Caco-2 (cell line): ENCODE measurements around the gene MED13L. TPM values are rescaled to one million over a fixed set of nuclear protein-coding genes. Genes with fewer than 3 reads are reported as not detected.

Source experiments
- BruUV-seq: library from RNA; stranded (reverse); fragments of 400-500 nt; replicated peaks from 2 replicates; lab custom pipeline; 2021; lab: Mats Ljungman, UMichigan
- CTCF ChIA-PET: fragments of 300-600 bp; sonication (Branson Sonifier 250); formaldehyde crosslinking; loops from one replicate; lab custom pipeline; 2022; ENCODE audit warnings: antibody characterized with exemption; lab: Charles Lee
- POLR2A ChIA-PET: fragments of 300-600 bp; sonication (Branson Sonifier 250); formaldehyde crosslinking; loops from one replicate; lab custom pipeline; 2022; ENCODE audit warnings: antibody characterized with exemption; lab: Charles Lee
- DNase-seq, 2 experiments: peaks; one replicate each; pipeline versions ENCODE4 v3.0.0 to v3.0.0-alpha.2; 2020 to 2022
- H3K27me3 ChIP-seq: replicated peaks from 2 replicates; pipeline ENCODE4 v1.6.0; 2011; ENCODE audit warnings: low read length; ENCODE audit not compliant: control insufficient read depth, insufficient read depth
- H3K36me3 ChIP-seq: 2 replicates; pipeline ENCODE4 v1.5.1; 2011; ENCODE audit warnings: low read length; ENCODE audit not compliant: control insufficient read depth, insufficient read depth
- H3K4me1 ChIP-seq: fragments of 250-450 bp; sonication (Bioruptor Pico); 2 replicates; pipeline ENCODE4 v1.5.1; 2020; ENCODE audit warnings: mild to moderate bottlenecking
- H3K4me3 ChIP-seq: 2 replicates; pipeline ENCODE4 v1.5.1; 2011; ENCODE audit warnings: low read depth, mild to moderate bottlenecking, control low read depth, low read length
- H3K9me3 ChIP-seq: fragments of 250-450 bp; sonication (Bioruptor Pico); 2 replicates; pipeline ENCODE4 v1.5.1; 2020; ENCODE audit warnings: mild to moderate bottlenecking, moderate library complexity
- H3K27ac Mint-ChIP-seq: one replicate; pipeline ENCODE4 v1.8.0; 2022; ENCODE audit warnings: mixed read lengths; ENCODE audit not compliant: unreplicated experiment
- H3K27me3 Mint-ChIP-seq: one replicate; pipeline ENCODE4 v1.8.0; 2022; ENCODE audit warnings: mixed read lengths; ENCODE audit not compliant: insufficient read depth, unreplicated experiment
- H3K36me3 Mint-ChIP-seq: one replicate; pipeline ENCODE4 v1.8.0; 2022; ENCODE audit warnings: mild to moderate bottlenecking, mixed read lengths; ENCODE audit not compliant: insufficient read depth, unreplicated experiment
- H3K4me1 Mint-ChIP-seq: one replicate; pipeline ENCODE4 v1.8.0; 2022; ENCODE audit warnings: low read depth, mixed read lengths; ENCODE audit not compliant: unreplicated experiment
- H3K4me3 Mint-ChIP-seq: one replicate; pipeline ENCODE4 v1.8.0; 2022; ENCODE audit warnings: mild to moderate bottlenecking, moderate library complexity, mixed read lengths; ENCODE audit not compliant: unreplicated experiment
- H3K9me3 Mint-ChIP-seq: one replicate; pipeline ENCODE4 v1.8.0; 2022; ENCODE audit warnings: mixed read lengths; ENCODE audit not compliant: unreplicated experiment
- intact Hi-C: fragments of 100-400 bp; cut with micrococcal nuclease; formaldehyde crosslinking; loops from one replicate; pipeline ENCODE4 v1.10.0; 2022; ENCODE audit not compliant: unreplicated experiment
- total RNA-seq: library from RNA; stranded (reverse); gene quantifications from 2 replicates; pipeline ENCODE4 v1.2.3, GENCODE V29; 2022
- TF ChIP-seq, protein P1 (sequence below), 2 experiments: fragments of 200-600 bp in 1 of 2; IDR thresholded peaks; 1 replicate in 1 of 2; 2 replicates in 1 of 2; pipeline versions ENCODE4 v1.5.1 to v1.8.0; 2011 to 2022; ENCODE audit warnings: antibody characterized with exemption in 1 of 2, control low read depth in 1 of 2, inconsistent platforms in 1 of 2, low read depth in 1 of 2, low read length in 1 of 2, mild to moderate bottlenecking in 1 of 2, moderate library complexity in 1 of 2; ENCODE audit not compliant: insufficient read depth in 1 of 2, severe bottlenecking in 1 of 2, unreplicated experiment in 1 of 2

MED13L gene
- total RNA-seq, 1 experiment from 2014 or later = 160 TPM

DNA sequence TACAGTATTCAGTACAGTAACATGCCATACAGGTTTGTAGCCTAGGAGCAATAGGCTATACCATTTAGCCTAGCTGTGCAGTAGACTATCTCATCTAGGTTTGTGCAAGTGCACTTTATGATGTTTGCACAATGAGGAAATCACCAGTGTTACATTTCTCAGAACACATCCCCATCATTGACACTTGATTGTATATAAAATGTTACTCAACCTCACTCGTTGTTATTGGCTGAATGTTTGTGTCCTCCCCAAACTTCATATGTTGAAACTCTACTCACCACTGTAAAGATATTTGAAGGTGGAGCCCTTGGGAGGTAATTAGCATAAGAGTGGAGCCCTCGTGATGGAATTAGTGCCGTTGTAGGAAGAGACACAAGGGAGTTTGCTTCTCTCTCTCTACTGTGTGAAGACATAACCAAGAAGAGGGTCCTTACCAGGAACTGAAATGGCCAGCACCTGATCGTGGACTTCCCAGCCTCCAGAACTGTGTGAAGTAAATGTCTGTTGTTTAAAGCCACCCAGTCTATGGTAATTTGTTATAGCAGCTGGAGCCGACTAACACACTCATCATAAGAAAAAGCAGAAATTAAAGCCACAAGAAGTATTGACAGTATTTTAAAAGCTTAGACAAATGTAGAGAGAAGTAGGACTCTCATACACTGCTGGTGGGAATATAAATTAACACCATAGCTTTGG, 3.2 kb upstream of the MED13L start:
- Histone ChIP-seq H3K4me3 (no peak overlapping the region), H3K27me3 (no peaks in the 10 kb centered on the region), H3K36me3 (no peaks in the 10 kb centered on the region), H3K9me3 (no peaks in the 10 kb centered on the region), H3K4me1 (peaks cover 20% of the 10 kb centered on the region; the same call in 1 of the 2 replicates)
- no peaks in the 10 kb centered on the region for H3K9me3 Mint-ChIP-seq
- DNase-seq = peak in 1 of 2 experiments; percentile 50
- TF ChIP-seq, protein P1, sequence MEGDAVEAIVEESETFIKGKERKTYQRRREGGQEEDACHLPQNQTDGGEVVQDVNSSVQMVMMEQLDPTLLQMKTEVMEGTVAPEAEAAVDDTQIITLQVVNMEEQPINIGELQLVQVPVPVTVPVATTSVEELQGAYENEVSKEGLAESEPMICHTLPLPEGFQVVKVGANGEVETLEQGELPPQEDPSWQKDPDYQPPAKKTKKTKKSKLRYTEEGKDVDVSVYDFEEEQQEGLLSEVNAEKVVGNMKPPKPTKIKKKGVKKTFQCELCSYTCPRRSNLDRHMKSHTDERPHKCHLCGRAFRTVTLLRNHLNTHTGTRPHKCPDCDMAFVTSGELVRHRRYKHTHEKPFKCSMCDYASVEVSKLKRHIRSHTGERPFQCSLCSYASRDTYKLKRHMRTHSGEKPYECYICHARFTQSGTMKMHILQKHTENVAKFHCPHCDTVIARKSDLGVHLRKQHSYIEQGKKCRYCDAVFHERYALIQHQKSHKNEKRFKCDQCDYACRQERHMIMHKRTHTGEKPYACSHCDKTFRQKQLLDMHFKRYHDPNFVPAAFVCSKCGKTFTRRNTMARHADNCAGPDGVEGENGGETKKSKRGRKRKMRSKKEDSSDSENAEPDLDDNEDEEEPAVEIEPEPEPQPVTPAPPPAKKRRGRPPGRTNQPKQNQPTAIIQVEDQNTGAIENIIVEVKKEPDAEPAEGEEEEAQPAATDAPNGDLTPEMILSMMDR (IDR thresholded peaks at IDR 0.05; ENCODE audit: insufficient read depth in 1 of 2, low read depth in 1 of 2, low read length in 1 of 2, severe bottlenecking in 1 of 2, unreplicated experiment in 1 of 2) = no peak
- H3K4me1 Mint-ChIP-seq = peaks cover 21% of the 10 kb centered on the region
- POLR2A ChIA-PET = no interaction called here
- no peaks in the 10 kb centered on the region for H3K27me3 Mint-ChIP-seq
- intact Hi-C loops = loop anchor here (5.0 kb wide), 2 partner anchors 77 to 283 kb away; no protein-coding TSS in a partner anchor
- H3K4me3 Mint-ChIP-seq = no peak overlapping the region
- no peak overlapping the region for H3K27ac Mint-ChIP-seq
- peaks cover 8% of the 10 kb centered on the region for H3K36me3 Mint-ChIP-seq
- BruUV-seq = no TSS peak
- CTCF ChIA-PET = no interaction called here

DNA sequence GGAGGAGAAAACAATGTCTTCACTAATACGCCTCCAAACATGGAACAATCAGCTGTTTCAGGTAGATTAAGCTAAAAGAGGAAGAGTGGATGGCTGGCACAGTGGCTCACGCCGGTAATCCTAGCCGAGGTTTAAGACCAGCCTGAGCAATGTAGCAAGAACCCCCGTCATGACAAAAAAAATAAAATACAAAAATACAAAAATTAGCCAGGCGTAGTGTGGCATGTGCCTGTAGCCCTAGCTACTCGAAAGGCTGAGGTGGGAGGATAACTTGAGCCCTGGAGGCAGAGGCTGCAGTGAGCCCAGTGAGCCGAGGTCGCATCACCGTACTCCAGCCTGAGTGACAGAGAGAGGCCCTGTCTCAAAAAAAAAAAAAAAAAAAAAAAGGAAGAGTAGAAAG, 1.2 kb upstream of the MED13L start:
- H3K27ac Mint-ChIP-seq = no peak overlapping the region
- peaks cover 27% of the 10 kb centered on the region for H3K4me1 Mint-ChIP-seq
- no peaks in the 10 kb centered on the region for H3K27me3 Mint-ChIP-seq
- no peaks in the 10 kb centered on the region for H3K27me3 ChIP-seq
- peak overlapping the region; percentile 83 for H3K4me3 Mint-ChIP-seq
- H3K4me1 ChIP-seq = peaks cover 25% of the 10 kb centered on the region
- H3K4me3 ChIP-seq = no peak overlapping the region
- H3K36me3 Mint-ChIP-seq = peaks cover 8% of the 10 kb centered on the region
- no peaks in the 10 kb centered on the region for H3K9me3 Mint-ChIP-seq
- H3K36me3 ChIP-seq = no peaks in the 10 kb centered on the region
- CTCF ChIA-PET = interaction anchor here (0.5 kb wide), 1 partner anchor 202 kb away, joined by 3 read pairs; no protein-coding TSS in a partner anchor
- no TSS peak for BruUV-seq
- DNase-seq = no peak
- no peaks in the 10 kb centered on the region for H3K9me3 ChIP-seq
- intact Hi-C loops = loop anchor here (5.0 to 10.0 kb wide), 4 partner anchors 104 to 419 kb away; no protein-coding TSS in a partner anchor
- TF ChIP-seq, protein P1 (IDR thresholded peaks at IDR 0.05; ENCODE audit: insufficient read depth in 1 of 2, low read depth in 1 of 2, low read length in 1 of 2, severe bottlenecking in 1 of 2, unreplicated experiment in 1 of 2) = no peak
- POLR2A ChIA-PET = interaction anchor here (0.7 kb wide), 1 partner anchor 24 kb away, joined by 13 read pairs; no protein-coding TSS in a partner anchor

- intact Hi-C loops = loop anchor here (5.0 to 10.0 kb wide), 4 partner anchors 104 to 419 kb away; no protein-coding TSS in a partner anchor
- Histone ChIP-seq H3K9me3 (no peaks in the 10 kb centered on the region), H3K4me1 (peaks cover 26% of the 10 kb centered on the region), H3K36me3 (no peaks in the 10 kb centered on the region), H3K4me3 (peak overlapping the region; percentile 44), H3K27me3 (no peaks in the 10 kb centered on the region)
- H3K36me3 Mint-ChIP-seq = peaks cover 8% of the 10 kb centered on the region
- ChIA-PET POLR2A (interaction anchor here (0.6 to 0.7 kb wide), 2 partner anchors 24 to 29 kb away, joined by 7 to 13 read pairs; no protein-coding TSS in a partner anchor), CTCF (interaction anchor here (0.5 to 1.0 kb wide), 3 partner anchors 12 to 137 kb away, joined by 3 to 4 read pairs (median 4); no protein-coding TSS in a partner anchor)
- no peak overlapping the region for H3K27ac Mint-ChIP-seq
- BruUV-seq = TSS peak; percentile 65
- H3K9me3 Mint-ChIP-seq = no peaks in the 10 kb centered on the region
- H3K27me3 Mint-ChIP-seq = no peaks in the 10 kb centered on the region
- no peak for DNase-seq
- peaks cover 31% of the 10 kb centered on the region for H3K4me1 Mint-ChIP-seq
- H3K4me3 Mint-ChIP-seq = peak overlapping the region; percentile 83
- TF ChIP-seq, protein P1 (IDR thresholded peaks at IDR 0.05; ENCODE audit: insufficient read depth in 1 of 2, low read depth in 1 of 2, low read length in 1 of 2, severe bottlenecking in 1 of 2, unreplicated experiment in 1 of 2) = no peak
Observed at GRCh38 chr12:116278279-116278626, 760 bp upstream of the MED13L start.
